DND-41 (cell line): ENCODE results near the gene TULP4.

Source experiments
- ATAC-seq: fragments of 200-7000 bp; cut with Tn5 transposase; 3 replicates; pipeline ENCODE4 v1.9.1; 2021; ENCODE audit warnings: low read depth; ENCODE audit not compliant: insufficient read depth
- DNase-seq: peaks from one replicate; pipeline ENCODE4 v3.0.0-alpha.2; 2020
- H2AFZ ChIP-seq: 2 replicates; pipeline ENCODE4 v1.6.0; 2012; ENCODE audit warnings: low read depth, low read length
- H3K27ac ChIP-seq: 2 replicates; pipeline ENCODE4 v1.5.1; 2012; ENCODE audit warnings: low read length, inconsistent platforms
- H3K27me3 ChIP-seq: fragments of 200-600 bp; sonication (generic); 2 replicates; pipeline ENCODE4 v1.6.0; 2012; ENCODE audit warnings: low read length, mild to moderate bottlenecking, inconsistent platforms; ENCODE audit not compliant: insufficient read depth, poor library complexity
- H3K36me3 ChIP-seq: 2 replicates; pipeline ENCODE4 v1.5.1; 2012; ENCODE audit warnings: low read length, inconsistent platforms; ENCODE audit not compliant: insufficient read depth
- H3K4me1 ChIP-seq: 2 replicates; pipeline ENCODE4 v1.5.1; 2012; ENCODE audit warnings: mild to moderate bottlenecking, low read length; ENCODE audit not compliant: insufficient read depth
- H3K4me2 ChIP-seq: 2 replicates; pipeline ENCODE4 v1.6.0; 2012; ENCODE audit warnings: mild to moderate bottlenecking, moderate library complexity, low read length, inconsistent platforms; ENCODE audit not compliant: insufficient read depth
- H3K4me3 ChIP-seq, 2 experiments: fragments of 200-600 bp in 1 of 2; shearing (Covaris generic) in 1 of 2; 2 replicates each; pipeline ENCODE4 v1.5.1; 2012 to 2016; ENCODE audit warnings: inconsistent platforms in 2 of 2, low read length in 2 of 2, mild to moderate bottlenecking in 2 of 2, low read depth in 1 of 2, moderate library complexity in 1 of 2
- H3K79me2 ChIP-seq: 2 replicates; pipeline ENCODE4 v1.6.0; 2012; ENCODE audit warnings: low read length, inconsistent platforms; ENCODE audit not compliant: insufficient read depth
- H3K9ac ChIP-seq: 2 replicates; pipeline ENCODE4 v1.6.0; 2012; ENCODE audit warnings: low read depth, mild to moderate bottlenecking, inconsistent platforms, low read length, moderate library complexity
- H3K9me3 ChIP-seq: 2 replicates; pipeline ENCODE4 v1.5.1; 2012; ENCODE audit warnings: low read length, moderate library complexity, mild to moderate bottlenecking, inconsistent platforms; ENCODE audit not compliant: insufficient read depth, severe bottlenecking
- H4K20me1 ChIP-seq: 2 replicates; pipeline ENCODE4 v1.6.0; 2012; ENCODE audit warnings: low read length; ENCODE audit not compliant: insufficient read depth
- EZH2 ChIP-seq: IDR thresholded peaks from 3 replicates; pipeline ENCODE4 v1.6.1; 2012; ENCODE audit warnings: borderline replicate concordance, low read depth, mild to moderate bottlenecking, moderate library complexity, low read length, inconsistent platforms; ENCODE audit not compliant: severe bottlenecking
- TF ChIP-seq, protein P1 (sequence below): IDR thresholded peaks from 2 replicates; pipeline ENCODE4 v1.5.1; 2012; ENCODE audit warnings: borderline replicate concordance, low read length, moderate library complexity, mild to moderate bottlenecking; ENCODE audit not compliant: poor library complexity, severe bottlenecking; ENCODE audit errors: extremely low read depth

Gene TULP4

DNA sequence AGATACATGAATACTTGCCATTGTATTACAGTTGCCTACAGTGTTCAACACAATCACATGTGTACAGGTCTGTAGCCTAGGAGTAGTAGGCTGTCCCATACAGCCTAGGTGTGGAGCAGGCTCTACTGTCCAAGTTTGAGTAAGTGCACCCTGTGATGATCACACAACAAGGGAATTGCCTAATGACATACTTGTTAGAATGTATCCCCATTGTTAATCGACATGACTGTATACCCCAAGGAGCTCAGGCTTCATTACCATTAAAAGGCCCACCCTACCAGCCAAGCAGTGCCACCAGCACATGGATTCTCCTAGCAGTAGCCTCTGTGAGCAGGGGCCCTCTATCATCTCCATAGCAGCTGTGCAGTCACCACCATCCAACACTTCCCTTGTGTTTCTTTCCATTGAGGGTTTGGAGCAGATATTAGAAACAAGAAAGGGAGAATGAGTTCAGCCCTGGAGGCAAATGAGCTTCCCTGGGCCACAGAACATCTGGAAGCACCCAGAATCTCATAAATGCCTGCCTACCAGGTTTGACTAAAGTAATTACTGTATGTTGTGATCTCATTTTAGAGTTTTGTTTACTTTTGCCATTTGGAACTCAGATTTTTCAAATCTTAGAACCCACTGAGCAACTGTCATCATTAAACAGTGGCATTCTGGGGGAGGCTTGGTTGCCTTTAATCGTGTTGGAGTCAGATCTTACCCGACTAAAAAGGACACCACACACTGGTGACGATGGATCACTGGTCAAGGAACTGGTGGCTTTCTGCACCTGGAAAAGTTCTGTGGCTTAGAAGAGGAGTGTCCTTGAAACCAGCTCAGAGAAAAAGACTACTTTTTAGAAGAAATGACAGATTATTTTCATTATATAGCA is 104.9 kb downstream of the TULP4 start:
- H3K9me3 ChIP-seq, result peaks cover 16% of the 10 kb centered on the region
- DNase-seq, result no peak
- H3K27me3 ChIP-seq, result no peaks in the 10 kb centered on the region
- no peaks in the 10 kb centered on the region for H3K79me2 ChIP-seq
- no peak overlapping the region for H3K4me2 ChIP-seq
- no peak overlapping the region for H2AFZ ChIP-seq
- no peak overlapping the region for H3K27ac ChIP-seq
- TF ChIP-seq, protein P1, sequence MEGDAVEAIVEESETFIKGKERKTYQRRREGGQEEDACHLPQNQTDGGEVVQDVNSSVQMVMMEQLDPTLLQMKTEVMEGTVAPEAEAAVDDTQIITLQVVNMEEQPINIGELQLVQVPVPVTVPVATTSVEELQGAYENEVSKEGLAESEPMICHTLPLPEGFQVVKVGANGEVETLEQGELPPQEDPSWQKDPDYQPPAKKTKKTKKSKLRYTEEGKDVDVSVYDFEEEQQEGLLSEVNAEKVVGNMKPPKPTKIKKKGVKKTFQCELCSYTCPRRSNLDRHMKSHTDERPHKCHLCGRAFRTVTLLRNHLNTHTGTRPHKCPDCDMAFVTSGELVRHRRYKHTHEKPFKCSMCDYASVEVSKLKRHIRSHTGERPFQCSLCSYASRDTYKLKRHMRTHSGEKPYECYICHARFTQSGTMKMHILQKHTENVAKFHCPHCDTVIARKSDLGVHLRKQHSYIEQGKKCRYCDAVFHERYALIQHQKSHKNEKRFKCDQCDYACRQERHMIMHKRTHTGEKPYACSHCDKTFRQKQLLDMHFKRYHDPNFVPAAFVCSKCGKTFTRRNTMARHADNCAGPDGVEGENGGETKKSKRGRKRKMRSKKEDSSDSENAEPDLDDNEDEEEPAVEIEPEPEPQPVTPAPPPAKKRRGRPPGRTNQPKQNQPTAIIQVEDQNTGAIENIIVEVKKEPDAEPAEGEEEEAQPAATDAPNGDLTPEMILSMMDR, result no peak
- no peak for TF ChIP-seq EZH2
- H3K4me3 ChIP-seq, result no peak overlapping the region
- H3K9ac ChIP-seq, result no peak overlapping the region
- H4K20me1 ChIP-seq, result no peaks in the 10 kb centered on the region
- ATAC-seq, result no peak
- H3K36me3 ChIP-seq, result peaks cover 38% of the 10 kb centered on the region
- H3K4me1 ChIP-seq, result no peaks in the 10 kb centered on the region

DNA sequence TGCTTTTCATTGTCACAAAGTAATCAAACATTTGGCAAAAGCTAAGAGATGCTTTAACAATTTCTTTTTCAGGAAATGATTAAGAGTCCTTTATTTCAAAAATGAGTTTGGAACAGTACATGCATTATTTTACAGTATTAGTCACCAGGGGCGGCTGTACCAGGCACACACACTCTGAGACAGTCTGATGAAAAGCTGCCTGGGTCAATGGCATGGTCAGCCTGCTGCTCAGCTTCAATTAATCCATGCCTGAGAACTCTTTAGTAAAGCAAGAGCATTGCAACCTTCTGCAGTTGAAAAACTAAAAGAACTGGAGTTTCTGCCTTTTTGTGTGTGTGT is 105.5 kb downstream of the TULP4 start:
- no peak overlapping the region for H3K9ac ChIP-seq
- H3K27ac ChIP-seq, result no peak overlapping the region
- no peak for DNase-seq
- ATAC-seq, result no peak
- TF ChIP-seq, protein P1, result no peak
- TF ChIP-seq EZH2, result no peak
- H3K4me2 ChIP-seq, result no peak overlapping the region
- H3K9me3 ChIP-seq, result peaks cover 16% of the 10 kb centered on the region
- no peak overlapping the region for H2AFZ ChIP-seq
- H3K27me3 ChIP-seq, result no peaks in the 10 kb centered on the region
- H3K36me3 ChIP-seq, result peaks cover 38% of the 10 kb centered on the region
- H3K4me3 ChIP-seq, result no peak overlapping the region
- H3K4me1 ChIP-seq, result no peaks in the 10 kb centered on the region
- no peaks in the 10 kb centered on the region for H3K79me2 ChIP-seq
- H4K20me1 ChIP-seq, result no peaks in the 10 kb centered on the region

GRCh38 chr6:158418501-158418900 is 106.2 kb downstream of the TULP4 start:
- no peak overlapping the region for H2AFZ ChIP-seq
- ATAC-seq (no peak), DNase-seq (no peak)
- H3K4me3 ChIP-seq, result no peak overlapping the region
- no peaks in the 10 kb centered on the region for H4K20me1 ChIP-seq
- no peaks in the 10 kb centered on the region for H3K4me1 ChIP-seq
- no peak overlapping the region for H3K4me2 ChIP-seq
- H3K27me3 ChIP-seq, result no peaks in the 10 kb centered on the region
- no peaks in the 10 kb centered on the region for H3K79me2 ChIP-seq
- peaks cover 31% of the 10 kb centered on the region for H3K36me3 ChIP-seq
- TF ChIP-seq, protein P1, result no peak
- TF ChIP-seq EZH2, result no peak
- H3K9ac ChIP-seq, result no peak overlapping the region
- peaks cover 16% of the 10 kb centered on the region for H3K9me3 ChIP-seq
- no peak overlapping the region for H3K27ac ChIP-seq
